ENCODE results near the gene MTO1.

DNA sequence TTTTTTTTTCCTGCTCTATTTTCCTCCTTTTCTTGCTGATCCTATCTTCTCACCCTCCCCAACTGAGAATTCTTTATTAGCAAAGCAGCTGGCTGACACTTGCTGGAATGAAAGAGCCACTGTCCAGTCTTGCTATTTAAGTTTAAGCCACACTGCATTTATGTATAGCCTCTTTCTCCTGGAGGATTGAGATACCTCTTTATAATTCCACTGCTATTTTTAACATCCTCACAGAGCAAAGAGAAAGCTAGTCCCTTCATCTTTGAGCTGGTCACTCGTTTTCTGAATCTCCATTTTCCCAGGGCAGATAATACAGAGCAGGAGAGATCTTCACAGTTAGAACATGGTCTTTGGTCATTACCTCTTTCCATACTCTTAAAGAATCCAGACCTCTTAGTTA lies 95.3 kb downstream of the MTO1 start:
- TF ChIP-seq MAX (IDR thresholded peaks at IDR 0.05; ENCODE audit: low read depth) (no peak), PBX3 (IDR thresholded peaks at IDR 0.05) (no peak), POLR2AphosphoS5 (IDR thresholded peaks at IDR 0.05; ENCODE audit: low read depth, low read length) (no peak), FOXJ3 (CRISPR knock-in tag; IDR thresholded peaks at IDR 0.05) (no peak), EP300 (IDR thresholded peaks at IDR 0.05; ENCODE audit: borderline replicate concordance in 1 of 2, low read depth in 1 of 2, low read length in 1 of 2) (no peak), TEAD4 (IDR thresholded peaks at IDR 0.05; ENCODE audit: borderline replicate concordance, insufficient read depth) (no peak)
- TF ChIP-seq, protein P1, sequence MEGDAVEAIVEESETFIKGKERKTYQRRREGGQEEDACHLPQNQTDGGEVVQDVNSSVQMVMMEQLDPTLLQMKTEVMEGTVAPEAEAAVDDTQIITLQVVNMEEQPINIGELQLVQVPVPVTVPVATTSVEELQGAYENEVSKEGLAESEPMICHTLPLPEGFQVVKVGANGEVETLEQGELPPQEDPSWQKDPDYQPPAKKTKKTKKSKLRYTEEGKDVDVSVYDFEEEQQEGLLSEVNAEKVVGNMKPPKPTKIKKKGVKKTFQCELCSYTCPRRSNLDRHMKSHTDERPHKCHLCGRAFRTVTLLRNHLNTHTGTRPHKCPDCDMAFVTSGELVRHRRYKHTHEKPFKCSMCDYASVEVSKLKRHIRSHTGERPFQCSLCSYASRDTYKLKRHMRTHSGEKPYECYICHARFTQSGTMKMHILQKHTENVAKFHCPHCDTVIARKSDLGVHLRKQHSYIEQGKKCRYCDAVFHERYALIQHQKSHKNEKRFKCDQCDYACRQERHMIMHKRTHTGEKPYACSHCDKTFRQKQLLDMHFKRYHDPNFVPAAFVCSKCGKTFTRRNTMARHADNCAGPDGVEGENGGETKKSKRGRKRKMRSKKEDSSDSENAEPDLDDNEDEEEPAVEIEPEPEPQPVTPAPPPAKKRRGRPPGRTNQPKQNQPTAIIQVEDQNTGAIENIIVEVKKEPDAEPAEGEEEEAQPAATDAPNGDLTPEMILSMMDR (IDR thresholded peaks at IDR 0.05): no peak
